ENCODE data around the gene TIMM13.

The TIMM13 gene

DNA sequence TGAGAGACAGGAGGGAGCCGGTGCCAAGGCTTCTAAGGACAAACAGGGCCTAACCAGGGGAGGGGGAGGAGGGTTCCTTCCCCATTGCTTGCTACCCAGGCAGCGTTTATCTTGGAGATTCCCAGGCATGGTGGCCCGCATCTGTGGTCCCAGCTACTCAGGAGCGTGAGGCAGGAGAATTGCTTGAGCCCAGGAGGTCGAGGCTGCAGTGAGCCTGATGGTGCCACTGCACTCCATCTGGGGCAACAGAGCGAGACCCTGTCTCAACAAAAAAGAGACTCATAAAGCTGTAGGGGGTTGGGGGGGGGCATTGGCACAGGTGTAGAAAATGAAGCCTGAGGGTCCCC is 11.4 kb downstream of the TIMM13 start:
- TF ChIP-seq FOXM1 (IDR thresholded peaks at IDR 0.05; ENCODE audit: borderline replicate concordance, low read depth): no peak
- TF ChIP-seq, protein P1, sequence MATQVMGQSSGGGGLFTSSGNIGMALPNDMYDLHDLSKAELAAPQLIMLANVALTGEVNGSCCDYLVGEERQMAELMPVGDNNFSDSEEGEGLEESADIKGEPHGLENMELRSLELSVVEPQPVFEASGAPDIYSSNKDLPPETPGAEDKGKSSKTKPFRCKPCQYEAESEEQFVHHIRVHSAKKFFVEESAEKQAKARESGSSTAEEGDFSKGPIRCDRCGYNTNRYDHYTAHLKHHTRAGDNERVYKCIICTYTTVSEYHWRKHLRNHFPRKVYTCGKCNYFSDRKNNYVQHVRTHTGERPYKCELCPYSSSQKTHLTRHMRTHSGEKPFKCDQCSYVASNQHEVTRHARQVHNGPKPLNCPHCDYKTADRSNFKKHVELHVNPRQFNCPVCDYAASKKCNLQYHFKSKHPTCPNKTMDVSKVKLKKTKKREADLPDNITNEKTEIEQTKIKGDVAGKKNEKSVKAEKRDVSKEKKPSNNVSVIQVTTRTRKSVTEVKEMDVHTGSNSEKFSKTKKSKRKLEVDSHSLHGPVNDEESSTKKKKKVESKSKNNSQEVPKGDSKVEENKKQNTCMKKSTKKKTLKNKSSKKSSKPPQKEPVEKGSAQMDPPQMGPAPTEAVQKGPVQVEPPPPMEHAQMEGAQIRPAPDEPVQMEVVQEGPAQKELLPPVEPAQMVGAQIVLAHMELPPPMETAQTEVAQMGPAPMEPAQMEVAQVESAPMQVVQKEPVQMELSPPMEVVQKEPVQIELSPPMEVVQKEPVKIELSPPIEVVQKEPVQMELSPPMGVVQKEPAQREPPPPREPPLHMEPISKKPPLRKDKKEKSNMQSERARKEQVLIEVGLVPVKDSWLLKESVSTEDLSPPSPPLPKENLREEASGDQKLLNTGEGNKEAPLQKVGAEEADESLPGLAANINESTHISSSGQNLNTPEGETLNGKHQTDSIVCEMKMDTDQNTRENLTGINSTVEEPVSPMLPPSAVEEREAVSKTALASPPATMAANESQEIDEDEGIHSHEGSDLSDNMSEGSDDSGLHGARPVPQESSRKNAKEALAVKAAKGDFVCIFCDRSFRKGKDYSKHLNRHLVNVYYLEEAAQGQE (IDR thresholded peaks at IDR 0.05; ENCODE audit: low read depth): no peak

DNA sequence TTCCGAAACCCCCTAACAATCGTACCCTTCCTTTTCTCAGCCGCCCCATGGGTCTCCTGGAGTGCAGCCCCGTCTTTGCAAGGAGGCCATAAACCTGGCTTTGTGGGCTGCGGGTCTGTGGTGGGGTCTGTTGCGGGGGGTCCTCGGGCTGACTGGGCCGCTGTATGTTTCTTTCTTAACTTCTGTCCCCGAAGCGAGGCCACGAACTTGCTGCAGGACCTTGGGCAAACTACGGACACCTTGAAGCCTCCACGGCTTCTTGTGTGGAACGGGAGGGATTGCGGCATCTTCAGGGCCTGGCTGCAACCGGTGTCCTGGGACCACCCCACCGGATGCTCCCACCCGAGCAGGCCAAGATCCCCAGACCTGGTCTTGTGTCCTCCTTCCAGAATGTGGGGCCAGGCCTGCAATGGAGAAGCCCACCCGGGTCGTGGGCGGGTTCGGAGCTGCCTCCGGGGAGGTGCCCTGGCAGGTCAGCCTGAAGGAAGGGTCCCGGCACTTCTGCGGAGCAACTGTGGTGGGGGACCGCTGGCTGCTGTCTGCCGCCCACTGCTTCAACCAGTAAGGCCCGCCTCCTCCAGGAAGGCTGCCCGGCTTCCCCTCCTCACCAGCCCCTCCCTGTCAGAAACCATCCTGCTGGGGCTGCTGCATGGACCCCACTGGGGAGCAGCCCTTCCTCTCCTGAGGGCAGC is 12.0 kb downstream of the TIMM13 start:
- TF ChIP-seq NFIC (IDR thresholded peaks at IDR 0.05): no peak
- TF ChIP-seq YY1 (IDR thresholded peaks at IDR 0.05; ENCODE audit: low read depth): no peak
- TF ChIP-seq, protein P1 (IDR thresholded peaks at IDR 0.05; ENCODE audit: low read depth): no peak
- no peak for TF ChIP-seq CREB1 (IDR thresholded peaks at IDR 0.05; ENCODE audit: low read depth)
- no peak for TF ChIP-seq TAF1 (IDR thresholded peaks at IDR 0.05; ENCODE audit: low read depth)
- TF ChIP-seq CEBPB (IDR thresholded peaks at IDR 0.05): no peak
- TF ChIP-seq, protein P2, sequence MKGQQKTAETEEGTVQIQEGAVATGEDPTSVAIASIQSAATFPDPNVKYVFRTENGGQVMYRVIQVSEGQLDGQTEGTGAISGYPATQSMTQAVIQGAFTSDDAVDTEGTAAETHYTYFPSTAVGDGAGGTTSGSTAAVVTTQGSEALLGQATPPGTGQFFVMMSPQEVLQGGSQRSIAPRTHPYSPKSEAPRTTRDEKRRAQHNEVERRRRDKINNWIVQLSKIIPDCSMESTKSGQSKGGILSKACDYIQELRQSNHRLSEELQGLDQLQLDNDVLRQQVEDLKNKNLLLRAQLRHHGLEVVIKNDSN (IDR thresholded peaks at IDR 0.05): no peak
- no peak for TF ChIP-seq RAD21 (IDR thresholded peaks at IDR 0.05; ENCODE audit: low read depth)
- TF ChIP-seq EGR1 (IDR thresholded peaks at IDR 0.05): no peak
- TF ChIP-seq FOXM1 (IDR thresholded peaks at IDR 0.05; ENCODE audit: borderline replicate concordance, low read depth): no peak
- no peak for TF ChIP-seq TCF12 (IDR thresholded peaks at IDR 0.05; ENCODE audit: low read depth)
- TF ChIP-seq, protein P3, sequence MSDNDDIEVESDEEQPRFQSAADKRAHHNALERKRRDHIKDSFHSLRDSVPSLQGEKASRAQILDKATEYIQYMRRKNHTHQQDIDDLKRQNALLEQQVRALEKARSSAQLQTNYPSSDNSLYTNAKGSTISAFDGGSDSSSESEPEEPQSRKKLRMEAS (IDR thresholded peaks at IDR 0.05): no peak
- no peak for TF ChIP-seq EP300 (IDR thresholded peaks at IDR 0.05; ENCODE audit: borderline replicate concordance)
- no peak for TF ChIP-seq TEAD4 (IDR thresholded peaks at IDR 0.05)
- TF ChIP-seq ZBTB7A (IDR thresholded peaks at IDR 0.05; ENCODE audit: low read depth): no peak

DNA sequence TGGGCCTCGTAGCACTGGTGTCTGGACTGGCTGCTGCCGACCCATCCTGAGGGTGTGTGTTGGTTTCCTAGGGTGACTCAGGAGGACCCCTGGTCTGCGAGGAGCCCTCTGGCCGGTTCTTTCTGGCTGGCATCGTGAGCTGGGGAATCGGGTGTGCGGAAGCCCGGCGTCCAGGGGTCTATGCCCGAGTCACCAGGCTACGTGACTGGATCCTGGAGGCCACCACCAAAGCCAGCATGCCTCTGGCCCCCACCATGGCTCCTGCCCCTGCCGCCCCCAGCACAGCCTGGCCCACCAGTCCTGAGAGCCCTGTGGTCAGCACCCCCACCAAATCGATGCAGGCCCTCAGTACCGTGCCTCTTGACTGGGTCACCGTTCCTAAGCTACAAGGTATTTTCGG is 13.8 kb downstream of the TIMM13 start:
- TF ChIP-seq YY1 (IDR thresholded peaks at IDR 0.05; ENCODE audit: low read depth) (no peak), FOXM1 (IDR thresholded peaks at IDR 0.05; ENCODE audit: borderline replicate concordance, low read depth) (no peak), TCF12 (IDR thresholded peaks at IDR 0.05; ENCODE audit: low read depth) (no peak), TAF1 (IDR thresholded peaks at IDR 0.05; ENCODE audit: low read depth) (no peak), EP300 (IDR thresholded peaks at IDR 0.05; ENCODE audit: borderline replicate concordance) (no peak), ZBTB7A (IDR thresholded peaks at IDR 0.05; ENCODE audit: low read depth) (no peak), CEBPB (IDR thresholded peaks at IDR 0.05) (no peak), NFIC (IDR thresholded peaks at IDR 0.05) (no peak), EGR1 (IDR thresholded peaks at IDR 0.05) (no peak), CREB1 (IDR thresholded peaks at IDR 0.05; ENCODE audit: low read depth) (no peak), RAD21 (IDR thresholded peaks at IDR 0.05; ENCODE audit: low read depth) (no peak), TEAD4 (IDR thresholded peaks at IDR 0.05) (no peak)
- TF ChIP-seq, protein P3 (IDR thresholded peaks at IDR 0.05): no peak
- TF ChIP-seq, protein P2 (IDR thresholded peaks at IDR 0.05): no peak
- TF ChIP-seq, protein P1 (IDR thresholded peaks at IDR 0.05; ENCODE audit: low read depth): no peak

DNA sequence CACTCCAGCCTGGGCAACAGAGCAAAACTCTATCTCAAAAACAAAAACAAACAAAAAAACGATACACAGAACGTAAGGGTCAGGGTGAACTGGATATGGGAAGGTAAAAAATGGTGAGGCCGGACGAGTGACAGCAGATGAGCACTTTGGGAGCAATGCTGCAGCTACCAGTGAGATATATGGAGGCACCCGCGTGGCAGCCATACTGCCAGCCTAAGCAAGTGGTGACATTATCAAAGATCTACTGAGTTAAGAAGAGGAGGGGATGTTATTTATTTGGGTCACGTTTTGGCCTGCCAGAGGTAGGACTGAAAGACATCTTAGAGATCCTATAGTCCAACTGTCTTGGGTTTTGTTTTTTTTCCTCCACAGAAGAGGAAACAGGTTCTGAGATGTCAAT is 14.2 kb downstream of the TIMM13 start:
- TF ChIP-seq, protein P1 (IDR thresholded peaks at IDR 0.05; ENCODE audit: low read depth): no peak
- TF ChIP-seq, protein P2 (IDR thresholded peaks at IDR 0.05): no peak
- TF ChIP-seq NFIC (IDR thresholded peaks at IDR 0.05) (no peak), FOXM1 (IDR thresholded peaks at IDR 0.05; ENCODE audit: borderline replicate concordance, low read depth) (no peak)
